HFFc6 (cell line): Measurements from ENCODE around the gene DLAT. TPM values are rescaled to one million over a fixed set of nuclear protein-coding genes. Genes with fewer than 3 reads are reported as not detected.
"Not testable (repeated sequence)": the region's sequence is repeated elsewhere in the genome, so short reads cannot be mapped to it uniquely, and the experiment has no call there.

Experiments used
- DNase-seq: peaks from one replicate; pipeline ENCODE4 v3.0.0-alpha.2; 2018
- H3K27ac Mint-ChIP-seq: 2 replicates; pipeline ENCODE4 v1.8.0; 2020; ENCODE audit warnings: mild to moderate bottlenecking, mixed read lengths
- H3K27me3 Mint-ChIP-seq: 2 replicates; pipeline ENCODE4 v1.8.0; 2021; ENCODE audit warnings: mild to moderate bottlenecking, moderate library complexity, mixed read lengths; ENCODE audit not compliant: insufficient read depth
- H3K36me3 Mint-ChIP-seq: 2 replicates; pipeline ENCODE4 v1.8.0; 2021; ENCODE audit warnings: low read depth, mixed read lengths
- H3K4me1 Mint-ChIP-seq: 2 replicates; pipeline ENCODE4 v1.8.0; 2020; ENCODE audit warnings: low read depth, mixed read lengths
- H3K4me3 Mint-ChIP-seq: 2 replicates; pipeline ENCODE4 v1.8.0; 2020; ENCODE audit warnings: mild to moderate bottlenecking, moderate library complexity, mixed read lengths
- H3K9me3 Mint-ChIP-seq: 2 replicates; pipeline ENCODE4 v1.8.0; 2020; ENCODE audit warnings: mild to moderate bottlenecking, mixed read lengths
- CTCF ChIP-seq: fragments of 200-600 bp; sonication (generic); IDR thresholded peaks from 2 replicates; pipeline ENCODE4 v1.5.0; 2021; ENCODE audit warnings: antibody characterized with exemption, mild to moderate bottlenecking
- total RNA-seq, 6 experiments: library from RNA; stranded (reverse); fragmentation: NEBNext Ultra II Directional; extraction: Animal tissue kit (Norgen Biotek cat#: 25700); gene quantifications; 2 replicates in 1 of 6; 3 replicates in 5 of 6; pipeline ENCODE4 v1.2.3, GENCODE V29; 2021

The DLAT gene
- total RNA-seq, 6 experiments from 2014 or later: 35.9 to 44.2 (median 42.1) TPM

DNA sequence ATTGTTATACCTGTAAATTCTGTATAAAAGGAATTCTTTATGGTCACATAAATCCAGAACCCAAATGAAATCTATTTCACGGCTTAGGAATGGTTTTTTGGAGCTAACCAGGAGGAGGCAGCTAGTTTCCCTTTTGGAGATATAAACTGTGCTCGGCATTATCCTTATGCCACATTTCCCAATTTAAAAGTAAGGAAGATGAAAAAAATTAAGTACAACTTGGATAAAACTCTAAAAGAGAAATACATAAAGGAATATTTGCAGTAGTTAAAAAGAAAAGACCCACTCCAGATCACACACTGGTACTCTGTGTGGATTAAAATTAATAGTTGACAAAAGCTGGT, 17.7 kb downstream of the DLAT start:
- H3K27ac Mint-ChIP-seq: peak overlapping the region; percentile 83
- no peak for DNase-seq
- peaks cover 39% of the 10 kb centered on the region for H3K36me3 Mint-ChIP-seq
- no peaks in the 10 kb centered on the region; the same call in 1 of the 2 replicates for H3K27me3 Mint-ChIP-seq
- H3K4me3 Mint-ChIP-seq: no peak overlapping the region; the same call in 1 of the 2 replicates
- H3K4me1 Mint-ChIP-seq: peaks cover 27% of the 10 kb centered on the region
- no peak for TF ChIP-seq CTCF
- no peaks in the 10 kb centered on the region for H3K9me3 Mint-ChIP-seq

- no peak for DNase-seq
- Mint-ChIP-seq H3K4me3 (no peak overlapping the region), H3K9me3 (no peaks in the 10 kb centered on the region), H3K4me1 (peaks cover 43% of the 10 kb centered on the region), H3K27ac (no peak overlapping the region), H3K27me3 (no peaks in the 10 kb centered on the region; the same call in 1 of the 2 replicates), H3K36me3 (peaks cover 44% of the 10 kb centered on the region)
- TF ChIP-seq CTCF: no peak
These were observed 19.8 kb downstream of the DLAT start for GRCh38 chr11:112044961-112045360.

DNA sequence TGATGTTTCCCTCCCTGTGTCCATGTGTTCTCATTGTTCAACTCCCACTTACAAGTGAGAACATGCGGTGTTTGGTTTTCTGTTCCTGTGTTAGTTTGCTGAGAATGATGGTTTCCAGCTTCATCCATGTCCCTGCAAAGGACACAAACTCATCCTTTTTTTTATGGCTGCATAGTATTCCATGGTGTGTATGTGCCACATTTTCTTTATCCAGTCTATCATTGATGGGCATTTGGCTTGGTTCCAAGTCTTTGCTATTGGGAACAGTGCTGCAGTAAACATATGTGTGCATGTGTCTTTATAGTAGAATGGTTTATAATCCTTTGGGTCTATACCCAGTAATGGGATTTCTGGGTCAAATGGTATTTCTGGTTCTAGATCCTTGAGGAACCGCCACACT, 21.4 kb downstream of the DLAT start:
- peaks cover 36% of the 10 kb centered on the region for H3K4me1 Mint-ChIP-seq
- peaks cover 43% of the 10 kb centered on the region for H3K36me3 Mint-ChIP-seq
- not testable (repeated sequence) for H3K4me3 Mint-ChIP-seq, H3K27me3 Mint-ChIP-seq, DNase-seq, H3K27ac Mint-ChIP-seq, H3K9me3 Mint-ChIP-seq

DNA sequence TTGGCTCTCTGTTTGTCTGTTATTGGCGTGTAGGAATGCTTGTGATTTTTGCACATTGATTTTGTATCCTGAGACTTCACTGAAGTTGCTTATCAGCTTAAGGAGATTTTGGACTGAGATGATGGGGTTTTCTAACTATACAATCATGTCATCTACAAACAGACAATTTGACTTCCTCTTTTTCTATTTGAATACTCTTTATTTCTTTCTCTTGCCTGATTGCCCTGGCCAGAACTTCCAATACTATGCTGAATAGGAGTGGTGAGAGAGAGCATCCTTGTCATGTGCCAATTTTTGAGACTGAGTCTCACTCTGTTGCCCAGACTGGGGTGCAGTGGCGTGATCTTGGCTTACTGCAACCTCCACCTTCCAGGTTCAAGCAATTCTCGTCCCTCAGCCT, 23.0 kb downstream of the DLAT start:
- not testable (repeated sequence) for H3K4me3 Mint-ChIP-seq, H3K27ac Mint-ChIP-seq, H3K27me3 Mint-ChIP-seq, DNase-seq, H3K9me3 Mint-ChIP-seq
- H3K36me3 Mint-ChIP-seq: peaks cover 43% of the 10 kb centered on the region
- peaks cover 20% of the 10 kb centered on the region for H3K4me1 Mint-ChIP-seq

DNA sequence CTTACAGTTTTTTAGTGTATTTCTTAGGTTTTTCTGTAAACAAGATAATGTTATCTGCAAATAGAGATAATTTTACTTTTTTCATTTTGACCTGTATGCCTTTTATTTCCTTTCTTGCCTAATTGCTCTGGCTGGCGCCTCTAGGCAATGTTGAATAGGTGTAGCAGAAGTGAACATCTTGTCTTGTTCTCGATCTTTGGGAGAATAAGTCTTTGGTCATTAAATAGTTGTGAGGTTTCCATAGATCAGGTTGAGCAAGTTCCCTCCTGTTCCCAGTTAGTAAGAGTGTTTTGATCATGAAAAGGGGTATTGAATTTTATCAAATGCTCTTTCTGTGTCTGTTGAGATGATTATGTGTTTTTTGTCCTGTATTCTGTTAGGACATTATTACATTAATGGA, 24.6 kb downstream of the DLAT start:
- Mint-ChIP-seq H3K4me1 (peaks cover 17% of the 10 kb centered on the region), H3K27me3 (no peaks in the 10 kb centered on the region), H3K27ac (no peak overlapping the region), H3K4me3 (no peak overlapping the region), H3K36me3 (peaks cover 43% of the 10 kb centered on the region), H3K9me3 (no peaks in the 10 kb centered on the region)
- TF ChIP-seq CTCF: no peak
- DNase-seq: no peak

DNA sequence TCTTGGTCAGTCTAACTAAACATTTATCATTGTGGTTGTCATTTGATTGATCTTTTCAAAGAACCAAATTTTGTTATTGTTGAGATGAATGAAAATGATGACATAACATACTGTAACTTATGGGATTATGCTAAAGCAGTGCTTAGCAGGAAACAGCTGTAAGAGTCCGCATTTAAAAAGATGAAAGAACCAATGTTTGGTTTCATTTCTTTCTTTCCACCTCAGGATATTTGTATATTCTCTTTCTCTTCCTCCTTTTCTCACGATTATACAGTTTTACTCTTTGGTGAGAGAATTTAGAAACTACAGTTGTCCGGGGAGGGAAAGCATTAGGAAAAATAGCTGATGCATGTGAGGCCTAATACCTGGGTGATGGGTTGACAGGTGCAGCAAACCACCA, 25.5 kb downstream of the DLAT start:
- Mint-ChIP-seq H3K27ac (no peak overlapping the region), H3K9me3 (no peaks in the 10 kb centered on the region), H3K36me3 (peaks cover 42% of the 10 kb centered on the region), H3K4me1 (peaks cover 17% of the 10 kb centered on the region), H3K27me3 (no peaks in the 10 kb centered on the region), H3K4me3 (no peak overlapping the region)
- no peak for TF ChIP-seq CTCF
- no peak for DNase-seq

DNA sequence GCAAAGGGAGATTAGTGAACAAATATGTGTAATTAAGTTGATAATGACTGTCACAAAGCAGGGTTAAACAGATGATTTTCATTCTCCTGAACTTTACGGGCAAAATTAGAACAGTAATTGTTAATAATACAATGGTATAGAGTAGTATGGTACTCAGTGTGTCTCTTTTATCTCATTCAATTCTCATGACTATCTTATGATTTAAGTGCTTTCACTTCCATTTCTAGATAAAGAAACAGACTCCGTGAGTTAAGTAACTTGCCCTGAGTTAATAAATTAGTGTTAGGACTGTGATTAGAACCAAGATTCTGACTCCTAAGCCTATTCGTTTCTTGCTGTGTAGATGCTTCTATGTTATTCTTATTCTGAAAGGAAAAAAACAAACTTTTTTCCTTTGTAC, 26.6 kb downstream of the DLAT start:
- H3K36me3 Mint-ChIP-seq: peaks cover 38% of the 10 kb centered on the region
- no peak for TF ChIP-seq CTCF
- DNase-seq: no peak

More for the DNA sequence above, 26.6 kb downstream of the DLAT start:
- Mint-ChIP-seq H3K27ac (no peak overlapping the region), H3K27me3 (no peaks in the 10 kb centered on the region), H3K9me3 (no peaks in the 10 kb centered on the region), H3K4me1 (peaks cover 17% of the 10 kb centered on the region), H3K4me3 (no peak overlapping the region)
